Measurements from ENCODE around the gene ACSF2. TPM values are rescaled to one million over a fixed set of nuclear protein-coding genes. Genes with fewer than 3 reads are reported as not detected.

ACSF2 gene
- total RNA-seq, 4 donors from 2014 or later = 165 to 460 (median 190) TPM

DNA sequence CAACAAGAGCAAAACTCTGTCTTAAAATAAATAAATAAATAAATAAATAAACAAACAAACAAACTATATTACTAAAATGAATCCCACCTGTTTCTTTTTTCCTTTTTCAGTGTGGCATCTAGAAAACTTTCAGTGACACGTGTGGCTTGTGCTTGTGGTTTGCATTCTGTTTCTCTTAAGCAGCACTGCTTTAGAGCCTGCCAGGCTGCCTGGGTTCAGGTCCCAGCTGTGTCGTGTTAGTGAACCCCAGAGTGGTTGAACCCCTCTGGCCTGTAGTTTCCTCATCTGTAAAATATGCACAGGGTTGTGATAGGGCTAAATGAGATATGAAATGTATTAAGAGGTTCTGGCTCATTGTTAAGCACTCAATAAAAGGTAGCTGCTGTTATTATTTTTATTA is 94.5 kb downstream of the ACSF2 start:
- peaks cover 0 to 16% (median 0%) of the 10 kb centered on the region in 4 donors for H3K4me1 ChIP-seq
- no peak overlapping the region for H3K27ac ChIP-seq
- WGBS, 2 donors (ENCODE audit: low coverage in 1 of 2) = 73 to 83% methylated on average over 1 to 2 of the region's 2 CpGs
- H3K27me3 ChIP-seq = no peaks in the 10 kb centered on the region
- in situ Hi-C loops (cut with MboI; ENCODE audit: low pct_ligation_motif_present in 1 of 4, low pct_unique_long_range_greater_than_20kb in 1 of 4, low sequenced_read_pairs in 3 of 4) (no loop called here), intact Hi-C loops (cut with DNase I; ENCODE audit: low total_unique reads) (no loop called here)
- no peak overlapping the region for H3K4me3 ChIP-seq
- no peak for DNase-seq
- H3K36me3 ChIP-seq = no peaks in the 10 kb centered on the region
- no peaks in the 10 kb centered on the region for H3K9me3 ChIP-seq
- no peak for TF ChIP-seq POLR2A (IDR thresholded peaks at IDR 0.05)
- TF ChIP-seq, protein P1, sequence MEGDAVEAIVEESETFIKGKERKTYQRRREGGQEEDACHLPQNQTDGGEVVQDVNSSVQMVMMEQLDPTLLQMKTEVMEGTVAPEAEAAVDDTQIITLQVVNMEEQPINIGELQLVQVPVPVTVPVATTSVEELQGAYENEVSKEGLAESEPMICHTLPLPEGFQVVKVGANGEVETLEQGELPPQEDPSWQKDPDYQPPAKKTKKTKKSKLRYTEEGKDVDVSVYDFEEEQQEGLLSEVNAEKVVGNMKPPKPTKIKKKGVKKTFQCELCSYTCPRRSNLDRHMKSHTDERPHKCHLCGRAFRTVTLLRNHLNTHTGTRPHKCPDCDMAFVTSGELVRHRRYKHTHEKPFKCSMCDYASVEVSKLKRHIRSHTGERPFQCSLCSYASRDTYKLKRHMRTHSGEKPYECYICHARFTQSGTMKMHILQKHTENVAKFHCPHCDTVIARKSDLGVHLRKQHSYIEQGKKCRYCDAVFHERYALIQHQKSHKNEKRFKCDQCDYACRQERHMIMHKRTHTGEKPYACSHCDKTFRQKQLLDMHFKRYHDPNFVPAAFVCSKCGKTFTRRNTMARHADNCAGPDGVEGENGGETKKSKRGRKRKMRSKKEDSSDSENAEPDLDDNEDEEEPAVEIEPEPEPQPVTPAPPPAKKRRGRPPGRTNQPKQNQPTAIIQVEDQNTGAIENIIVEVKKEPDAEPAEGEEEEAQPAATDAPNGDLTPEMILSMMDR (IDR thresholded peaks at IDR 0.05) = no peak
- TF ChIP-seq EP300 (IDR thresholded peaks at IDR 0.05; ENCODE audit: low read depth) = no peak
- no peak for TF ChIP-seq POLR2AphosphoS5 (IDR thresholded peaks at IDR 0.05)

DNA sequence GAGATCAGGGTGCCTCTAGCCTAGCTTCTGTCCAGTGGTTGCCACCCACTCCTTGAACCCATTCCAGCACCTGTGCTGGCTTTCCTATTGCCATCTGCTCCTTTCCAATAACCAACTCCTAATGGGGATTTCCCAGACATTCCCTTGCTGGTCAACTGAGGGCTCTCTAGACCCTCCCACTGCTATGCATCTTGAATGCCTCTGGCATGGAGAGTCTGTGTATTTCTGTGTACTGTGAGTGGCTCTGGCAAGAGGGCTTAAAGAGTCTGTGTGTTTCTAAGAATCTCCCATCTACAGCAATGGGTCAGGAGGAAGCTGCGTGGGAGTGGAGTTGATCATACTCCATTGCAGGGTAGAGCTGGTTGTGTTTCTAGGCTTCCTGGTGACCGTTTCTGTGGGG is 95.5 kb downstream of the ACSF2 start:
- TF ChIP-seq EP300 (IDR thresholded peaks at IDR 0.05; ENCODE audit: low read depth) (no peak), POLR2A (IDR thresholded peaks at IDR 0.05) (no peak)
- intact Hi-C loops (cut with DNase I; ENCODE audit: low total_unique reads) = no loop called here
- WGBS, 2 donors (ENCODE audit: low coverage in 1 of 2) = 80% methylated on average over 2 of the region's 2 CpGs; no CpG with 5 or more reads in 1 of the 2 donors
- H3K36me3 ChIP-seq = no peaks in the 10 kb centered on the region
- peaks cover 0 to 14% (median 0%) of the 10 kb centered on the region in 4 donors for H3K4me1 ChIP-seq
- no peak overlapping the region for H3K4me3 ChIP-seq
- no peak for DNase-seq
- H3K27ac ChIP-seq = no peak overlapping the region
- in situ Hi-C loops (cut with MboI; ENCODE audit: low pct_ligation_motif_present in 1 of 4, low pct_unique_long_range_greater_than_20kb in 1 of 4, low sequenced_read_pairs in 3 of 4) = no loop called here
- no peaks in the 10 kb centered on the region for H3K27me3 ChIP-seq
- no peaks in the 10 kb centered on the region for H3K9me3 ChIP-seq

DNA sequence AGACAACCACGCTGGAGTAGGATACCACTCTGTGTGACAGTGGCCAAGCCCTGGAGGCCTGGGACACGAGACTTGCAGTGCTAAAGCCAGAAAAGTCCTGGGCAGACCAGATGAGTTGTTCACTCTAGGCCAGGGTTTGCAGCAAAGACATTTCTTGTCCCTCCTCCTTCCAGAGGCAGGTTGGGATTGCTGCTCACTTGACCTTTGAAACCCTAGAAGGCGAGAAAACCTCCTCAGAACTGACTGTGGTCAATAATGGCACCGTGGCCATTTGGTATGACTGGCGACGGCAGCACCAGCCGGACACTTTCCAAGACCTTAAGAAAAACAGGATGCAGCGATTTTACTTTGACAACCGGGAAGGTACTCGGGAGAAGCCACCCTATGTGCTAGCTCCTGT is 96.7 kb downstream of the ACSF2 start:
- in situ Hi-C loops (cut with MboI; ENCODE audit: low pct_ligation_motif_present in 1 of 4, low pct_unique_long_range_greater_than_20kb in 1 of 4, low sequenced_read_pairs in 3 of 4) (no loop called here), intact Hi-C loops (cut with DNase I; ENCODE audit: low total_unique reads) (no loop called here)
- TF ChIP-seq, protein P1 (IDR thresholded peaks at IDR 0.05) = no peak
- no peak for TF ChIP-seq EP300 (IDR thresholded peaks at IDR 0.05; ENCODE audit: low read depth)
- TF ChIP-seq POLR2AphosphoS5 (IDR thresholded peaks at IDR 0.05) = no peak
- TF ChIP-seq POLR2A (IDR thresholded peaks at IDR 0.05) = no peak
- Histone ChIP-seq H3K27me3 (no peaks in the 10 kb centered on the region), H3K4me1 (peaks cover 0 to 9% (median 0%) of the 10 kb centered on the region in 4 donors), H3K4me3 (no peak overlapping the region), H3K9me3 (no peaks in the 10 kb centered on the region), H3K36me3 (no peaks in the 10 kb centered on the region), H3K27ac (no peak overlapping the region)
- DNase-seq = no peak
- WGBS, 2 donors (ENCODE audit: low coverage in 1 of 2) = 92 to 100% methylated on average over 1 to 10 of the region's 10 CpGs

DNA sequence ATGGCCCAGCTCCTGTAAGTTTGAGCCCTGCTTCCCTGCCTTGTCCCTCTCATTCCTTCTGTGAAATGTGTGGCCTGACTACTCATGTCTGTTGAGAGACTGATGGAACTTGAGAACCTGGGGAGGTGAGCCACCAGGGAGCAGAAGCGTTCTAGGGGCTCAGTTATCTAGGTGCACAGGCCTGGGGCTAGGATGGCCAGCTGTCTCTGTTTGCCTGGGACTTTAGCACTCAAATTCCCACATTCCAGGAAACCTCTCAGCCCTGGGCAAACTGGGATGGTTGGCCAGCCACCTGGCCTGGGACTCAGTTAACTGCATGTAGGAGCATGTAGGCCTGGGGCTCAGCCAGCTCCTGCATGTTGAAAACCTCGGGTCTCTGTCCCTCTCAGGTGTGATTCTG is 97.2 kb downstream of the ACSF2 start:
- in situ Hi-C loops (cut with MboI; ENCODE audit: low pct_ligation_motif_present in 1 of 4, low pct_unique_long_range_greater_than_20kb in 1 of 4, low sequenced_read_pairs in 3 of 4) = no loop called here
- WGBS, 2 donors (ENCODE audit: low coverage in 1 of 2) = 83% methylated on average over 2 of the region's 2 CpGs; no CpG with 5 or more reads in 1 of the 2 donors
- H3K4me1 ChIP-seq = peaks cover 0 to 8% (median 0%) of the 10 kb centered on the region in 4 donors
- no peaks in the 10 kb centered on the region for H3K27me3 ChIP-seq
- no peaks in the 10 kb centered on the region for H3K36me3 ChIP-seq
- no peaks in the 10 kb centered on the region for H3K9me3 ChIP-seq
- H3K4me3 ChIP-seq = no peak overlapping the region
- DNase-seq = no peak
- TF ChIP-seq POLR2AphosphoS5 (IDR thresholded peaks at IDR 0.05) = no peak
- TF ChIP-seq, protein P1 (IDR thresholded peaks at IDR 0.05) = no peak
- TF ChIP-seq POLR2A (IDR thresholded peaks at IDR 0.05) = no peak
- TF ChIP-seq EP300 (IDR thresholded peaks at IDR 0.05; ENCODE audit: low read depth) = no peak
- intact Hi-C loops (cut with DNase I; ENCODE audit: low total_unique reads) = no loop called here
- no peak overlapping the region for H3K27ac ChIP-seq

Small RNA genes within 50 kb of the gene (small RNA-seq; reads per million reads assigned to genes)
- 0 reads per million in 4 donors for gene RF00019

Other genes with a start within 250 kb of the ACSF2 start
- 100 to 1,000 TPM in 2 of 4 donors, 10 to 100 TPM in 2; 13.0 to 210 (median 79.8) TPM for gene COL1A1, start 224.6 kb upstream of the ACSF2 start, total RNA-seq
- gene TMEM92, start 151.8 kb upstream of the ACSF2 start, total RNA-seq = 1 to 10 TPM in 2 of 4 donors, not detected in 2; 1.9 to 3.7 TPM
- 10 to 100 TPM; 21.3 to 27.3 (median 22.0) TPM for gene XYLT2, start 80.1 kb upstream of the ACSF2 start, total RNA-seq
- gene MRPL27, start 53.0 kb upstream of the ACSF2 start, total RNA-seq = 10 to 100 TPM in 3 of 4 donors, 1 to 10 TPM in 1; 4.9 to 97.5 (median 46.9) TPM
- 1 to 10 TPM in 2 of 4 donors, not detected in 2; 1.4 to 1.6 TPM for gene EME1, start 53.0 kb upstream of the ACSF2 start, total RNA-seq
- 10 to 100 TPM; 45.0 to 96.9 (median 64.4) TPM for gene LRRC59, start 28.7 kb upstream of the ACSF2 start, total RNA-seq
- gene CHAD, start 42.7 kb downstream of the ACSF2 start, total RNA-seq = 10 to 100 TPM in 3 of 4 donors, 1 to 10 TPM in 1; 9.6 to 59.8 (median 19.7) TPM
- gene RSAD1, start 52.6 kb downstream of the ACSF2 start, total RNA-seq = 10 to 100 TPM; 19.1 to 35.6 (median 28.2) TPM
- gene MYCBPAP, start 82.2 kb downstream of the ACSF2 start, total RNA-seq = 1 to 10 TPM in 2 of 4 donors, under 1 TPM in 1, not detected in 1; 0.64 to 3.7 (median 2.7) TPM
- gene EPN3, start 106.5 kb downstream of the ACSF2 start, total RNA-seq = 10 to 100 TPM; 19.2 to 95.7 (median 57.4) TPM
- 100 to 1,000 TPM; 116 to 437 (median 228) TPM for gene SPATA20, start 121.0 kb downstream of the ACSF2 start, total RNA-seq
- gene CACNA1G, start 134.5 kb downstream of the ACSF2 start, total RNA-seq = under 1 TPM in 1 of 4 donors, not detected in 3; 0.14 TPM
- gene ABCC3, start 208.7 kb downstream of the ACSF2 start, total RNA-seq = 100 to 1,000 TPM; 297 to 655 (median 533) TPM